ENCODE data around the gene STXBP1. TPM values are rescaled to one million over a fixed set of nuclear protein-coding genes. Genes with fewer than 3 reads are reported as not detected.
A peak's percentile ranks its signal among the peaks of the same experiment; 100 is the strongest.

The STXBP1 gene
- total and polyA plus RNA-seq, 9 of the 15 experiments (the other 6 are each of a cell fraction or from before 2014, with no cell fraction given): 4.6 to 35.1 (median 9.7) TPM

DNA sequence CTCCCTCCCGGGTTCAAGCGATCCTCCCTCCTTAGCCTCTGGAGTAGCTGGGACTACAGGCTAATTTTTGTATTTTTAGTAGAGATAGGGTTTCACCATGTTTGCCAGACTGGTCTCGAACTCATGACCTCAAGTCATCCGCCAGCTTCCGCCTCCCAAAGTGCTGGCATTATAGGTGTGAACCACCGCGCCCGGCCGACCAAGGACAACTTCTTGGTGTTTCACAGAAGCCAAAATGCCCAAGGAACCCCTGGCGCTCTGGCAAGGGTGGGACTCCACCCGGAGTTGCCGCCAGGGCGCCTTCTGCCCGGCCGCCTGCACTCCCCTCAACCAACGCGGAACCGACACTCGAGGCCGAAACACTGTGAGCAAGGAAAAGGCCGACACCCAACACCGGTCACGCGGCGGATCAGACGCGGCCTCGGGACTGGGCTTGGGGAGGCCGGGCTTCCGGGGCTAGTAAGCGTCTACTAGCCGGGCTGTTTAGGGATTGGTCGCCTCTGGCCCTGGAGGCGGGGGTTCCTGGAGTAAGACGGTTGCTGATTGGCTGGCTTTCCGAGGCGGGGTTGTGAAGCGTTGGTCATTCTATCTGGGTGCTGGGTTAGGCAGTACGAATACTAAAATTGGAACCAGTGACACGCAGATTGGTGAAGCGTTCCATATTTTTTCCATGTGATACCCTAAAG lies 87.1 kb downstream of the STXBP1 start (continued):
- TF ChIP-seq TEAD4 (IDR thresholded peaks at IDR 0.05; ENCODE audit: low read length) (no peak), TEAD4 (CRISPR knock-in tag; IDR thresholded peaks at IDR 0.05; ENCODE audit: borderline replicate concordance) (no peak), POLR2A (conservative IDR thresholded peaks at IDR 0.05) (peak; percentile 86), PHF8 (IDR thresholded peaks at IDR 0.05; ENCODE audit: borderline replicate concordance, low read length) (peak; percentile 77; the same call in 1 of the 2 replicates), TCF7L2 (IDR thresholded peaks at IDR 0.05; ENCODE audit: low read depth, low read length) (no peak), ZNF518B (CRISPR knock-in tag; IDR thresholded peaks at IDR 0.05) (no peak), SRSF7 (optimal IDR thresholded peaks at IDR 0.05; ENCODE audit: low read depth, low read length) (no peak), SIN3A (IDR thresholded peaks at IDR 0.05; ENCODE audit: borderline replicate concordance in 2 of 2, control insufficient read depth in 1 of 2, low read depth in 2 of 2, low read length in 2 of 2) (no peak), KLF16 (IDR thresholded peaks at IDR 0.05) (no peak), E2F3 (CRISPR knock-in tag; IDR thresholded peaks at IDR 0.05) (peak; percentile 83), BRD9 (IDR thresholded peaks at IDR 0.05; ENCODE audit: low read depth, partially characterized antibody) (no peak)
- TF ChIP-seq, protein P1, sequence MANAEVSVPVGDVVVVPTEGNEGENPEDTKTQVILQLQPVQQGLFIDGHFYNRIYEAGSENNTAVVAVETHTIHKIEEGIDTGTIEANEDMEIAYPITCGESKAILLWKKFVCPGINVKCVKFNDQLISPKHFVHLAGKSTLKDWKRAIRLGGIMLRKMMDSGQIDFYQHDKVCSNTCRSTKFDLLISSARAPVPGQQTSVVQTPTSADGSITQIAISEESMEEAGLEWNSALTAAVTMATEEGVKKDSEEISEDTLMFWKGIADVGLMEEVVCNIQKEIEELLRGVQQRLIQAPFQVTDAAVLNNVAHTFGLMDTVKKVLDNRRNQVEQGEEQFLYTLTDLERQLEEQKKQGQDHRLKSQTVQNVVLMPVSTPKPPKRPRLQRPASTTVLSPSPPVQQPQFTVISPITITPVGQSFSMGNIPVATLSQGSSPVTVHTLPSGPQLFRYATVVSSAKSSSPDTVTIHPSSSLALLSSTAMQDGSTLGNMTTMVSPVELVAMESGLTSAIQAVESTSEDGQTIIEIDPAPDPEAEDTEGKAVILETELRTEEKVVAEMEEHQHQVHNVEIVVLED (CRISPR knock-in tag; IDR thresholded peaks at IDR 0.05): peak; percentile 52; the same call in 1 of the 2 replicates
- TF ChIP-seq, protein P2, sequence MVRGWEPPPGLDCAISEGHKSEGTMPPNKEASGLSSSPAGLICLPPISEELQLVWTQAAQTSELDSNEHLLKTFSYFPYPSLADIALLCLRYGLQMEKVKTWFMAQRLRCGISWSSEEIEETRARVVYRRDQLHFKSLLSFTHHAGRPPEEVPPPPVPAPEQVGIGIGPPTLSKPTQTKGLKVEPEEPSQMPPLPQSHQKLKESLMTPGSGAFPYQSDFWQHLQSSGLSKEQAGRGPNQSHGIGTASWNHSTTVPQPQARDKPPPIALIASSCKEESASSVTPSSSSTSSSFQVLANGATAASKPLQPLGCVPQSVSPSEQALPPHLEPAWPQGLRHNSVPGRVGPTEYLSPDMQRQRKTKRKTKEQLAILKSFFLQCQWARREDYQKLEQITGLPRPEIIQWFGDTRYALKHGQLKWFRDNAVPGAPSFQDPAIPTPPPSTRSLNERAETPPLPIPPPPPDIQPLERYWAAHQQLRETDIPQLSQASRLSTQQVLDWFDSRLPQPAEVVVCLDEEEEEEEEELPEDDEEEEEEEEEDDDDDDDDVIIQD (CRISPR knock-in tag; IDR thresholded peaks at IDR 0.05): no peak

All from K562 (cell line).